ENCODE data around the gene DYNC1H1.

The DYNC1H1 gene

GRCh38 chr14:102037686-102038085 is 73.3 kb downstream of the DYNC1H1 start:
- DNase-seq (ENCODE audit: low read depth), result no peak

- DNase-seq (ENCODE audit: low read depth), result no peak
These were observed 74.8 kb downstream of the DYNC1H1 start for GRCh38 chr14:102039157-102039556.

GRCh38 chr14:102040153-102040552 is 75.8 kb downstream of the DYNC1H1 start:
- DNase-seq (ENCODE audit: low read depth), result no peak

GRCh38 chr14:102042699-102043098 is 78.3 kb downstream of the DYNC1H1 start:
- DNase-seq (ENCODE audit: low read depth), result no peak

GRCh38 chr14:102043251-102044025 is 79.1 kb downstream of the DYNC1H1 start:
- DNase-seq (ENCODE audit: low read depth), result no peak

GRCh38 chr14:102044566-102044965 is 80.2 kb downstream of the DYNC1H1 start:
- DNase-seq (ENCODE audit: low read depth), result no peak

GRCh38 chr14:102046337-102047278 is 82.2 kb downstream of the DYNC1H1 start:
- no peak for DNase-seq (ENCODE audit: low read depth)

- DNase-seq (ENCODE audit: low read depth), result no peak
These were observed 83.6 kb downstream of the DYNC1H1 start for GRCh38 chr14:102047808-102048540.

- no peak for DNase-seq (ENCODE audit: low read depth)
These were observed 85.1 kb downstream of the DYNC1H1 start for GRCh38 chr14:102049258-102050025.

GRCh38 chr14:102050026-102050405 is 85.6 kb downstream of the DYNC1H1 start:
- no peak for DNase-seq (ENCODE audit: low read depth)

- DNase-seq (ENCODE audit: low read depth), result no peak
These were observed 86.3 kb downstream of the DYNC1H1 start for GRCh38 chr14:102050625-102051024.

GRCh38 chr14:102052522-102052921 is 88.1 kb downstream of the DYNC1H1 start:
- no peak for DNase-seq (ENCODE audit: low read depth)

- no peak for DNase-seq (ENCODE audit: low read depth)
These were observed 91.0 kb downstream of the DYNC1H1 start for GRCh38 chr14:102055181-102055901.

- DNase-seq (ENCODE audit: low read depth), result no peak
These were observed 92.5 kb downstream of the DYNC1H1 start for GRCh38 chr14:102056694-102057442.

GRCh38 chr14:102057480-102058114 is 93.2 kb downstream of the DYNC1H1 start:
- DNase-seq (ENCODE audit: low read depth), result no peak

GRCh38 chr14:102058146-102058545 is 93.8 kb downstream of the DYNC1H1 start:
- no peak for DNase-seq (ENCODE audit: low read depth)

GRCh38 chr14:102058961-102059360 is 94.6 kb downstream of the DYNC1H1 start:
- no peak for DNase-seq (ENCODE audit: low read depth)

GRCh38 chr14:102063109-102063807 is 98.9 kb downstream of the DYNC1H1 start:
- DNase-seq (ENCODE audit: low read depth), result peak; percentile 53

- no peak for DNase-seq (ENCODE audit: low read depth)
These were observed 99.5 kb downstream of the DYNC1H1 start for GRCh38 chr14:102063808-102064429.
